HepG2 (cell line): ENCODE data around the gene CDK18. TPM values are rescaled to one million over a fixed set of nuclear protein-coding genes. Genes with fewer than 3 reads are reported as not detected.

Experiments used
- AHDC1 ChIP-seq: sonication (generic); formaldehyde crosslinking; IDR thresholded peaks from 2 replicates; pipeline ENCODE4 v1.5.1; 2020; ENCODE audit warnings: mild to moderate bottlenecking, missing genetic modification reagents, borderline replicate concordance
- ARID3A ChIP-seq: IDR thresholded peaks from 2 replicates; pipeline ENCODE4 v1.6.1; 2012; ENCODE audit warnings: low read depth, low read length, improper control_type of control experiment
- CBX1 ChIP-seq: IDR thresholded peaks from one replicate; pipeline ENCODE4 v1.6.1; 2016; ENCODE audit warnings: antibody characterized with exemption, low read depth
- CEBPB ChIP-seq: IDR thresholded peaks from 2 replicates; pipeline ENCODE4 v1.6.1; 2011; ENCODE audit warnings: low read depth, low read length, improper control_type of control experiment, borderline replicate concordance
- DRAP1 ChIP-seq: IDR thresholded peaks from 2 replicates; pipeline ENCODE4 v1.6.1; 2016; ENCODE audit warnings: missing genetic modification reagents, missing compliant biosample characterization
- GLI4 ChIP-seq: sonication (generic); formaldehyde crosslinking; IDR thresholded peaks from 2 replicates; pipeline ENCODE4 v1.5.1; 2020; ENCODE audit warnings: missing genetic modification reagents, mild to moderate bottlenecking, moderate library complexity, borderline replicate concordance
- IKZF4 ChIP-seq: sonication (generic); formaldehyde crosslinking; IDR thresholded peaks from 2 replicates; pipeline ENCODE4 v1.5.1; 2020; ENCODE audit warnings: borderline replicate concordance, mild to moderate bottlenecking, low read depth, missing genetic modification reagents; ENCODE audit errors: not compliant biosample characterization
- MATR3 ChIP-seq: sonication (generic); formaldehyde crosslinking; IDR thresholded peaks from 2 replicates; pipeline ENCODE4 v1.4.0; 2020; ENCODE audit warnings: missing genetic modification reagents
- MED1 ChIP-seq: sonication (generic); formaldehyde crosslinking; IDR thresholded peaks from 2 replicates; pipeline ENCODE4 v1.4.0; 2020; ENCODE audit warnings: missing genetic modification reagents
- NCOA1 ChIP-seq: sonication (generic); formaldehyde crosslinking; IDR thresholded peaks from 2 replicates; pipeline ENCODE4 v1.9.0; 2021; ENCODE audit warnings: missing genetic modification reagents
- RFX5 ChIP-seq: IDR thresholded peaks from 2 replicates; pipeline ENCODE4 v1.6.1; 2011; ENCODE audit warnings: low read depth, low read length, improper control_type of control experiment
- SRY ChIP-seq: sonication (generic); formaldehyde crosslinking; IDR thresholded peaks from 2 replicates; pipeline ENCODE4 v1.8.0; 2022; ENCODE audit warnings: mild to moderate bottlenecking, missing genetic modification reagents
- TFDP2 ChIP-seq: sonication (generic); formaldehyde crosslinking; IDR thresholded peaks from 2 replicates; pipeline ENCODE4 v1.4.0; 2020; ENCODE audit warnings: missing genetic modification reagents
- TIGD3 ChIP-seq: sonication (generic); formaldehyde crosslinking; IDR thresholded peaks from 2 replicates; pipeline ENCODE4 v1.5.1; 2020; ENCODE audit warnings: mild to moderate bottlenecking, missing genetic modification reagents, borderline replicate concordance
- ZBTB33 ChIP-seq: sonication (generic); formaldehyde crosslinking; IDR thresholded peaks from 2 replicates; pipeline ENCODE4 v1.4.0; 2020; ENCODE audit warnings: missing genetic modification reagents
- ZNF850 ChIP-seq: sonication (generic); formaldehyde crosslinking; conservative IDR thresholded peaks from 2 replicates; pipeline ENCODE4 v1.9.0; 2021; ENCODE audit warnings: mild to moderate bottlenecking, missing genetic modification reagents
- polyA plus RNA-seq, 8 experiments: library from polyadenylated mRNA; depleted of rRNA in 3 of 8; stranded (reverse) in 7 of 8; unstranded in 1 of 8; fragments of >200 nt; fragmentation: Illumina TruSeq in 4 of 8; extraction: Trizol in 4 of 8; gene quantifications; 2 replicates each; pipeline versions ENCODE4 v1.2.1 to v1.2.3, GENCODE V29; 2011 to 2016; ENCODE audit warnings: low read depth in 4 of 8, missing spikeins in 1 of 8, mixed read lengths in 1 of 8; ENCODE audit not compliant: insufficient read depth in 1 of 8
- total RNA-seq, 5 experiments: library from RNA; depleted of rRNA; stranded (reverse); fragments of >200 nt; fragmentation: Illumina TruSeq; extraction: Trizol; gene quantifications; 2 replicates each; pipeline ENCODE4 v1.2.3, GENCODE V29; 2016; ENCODE audit warnings: low read depth in 1 of 5

The CDK18 gene
- total and polyA plus RNA-seq, 2 of the 13 experiments (the other 11 are each of a cell fraction or from before 2014, with no cell fraction given) = 6.4 to 38.8 TPM

GRCh38 chr1:205458777-205459566, 45.5 kb upstream of the CDK18 start (continued):
- TF ChIP-seq AHDC1 (CRISPR knock-in tag) (no peak), TIGD3 (no peak), MATR3 (CRISPR knock-in tag) (no peak), RFX5 (no peak), SRY (CRISPR knock-in tag) (peak; percentile 53; the same call in 1 of the 2 replicates), NCOA1 (CRISPR knock-in tag) (no peak), ARID3A (no peak), IKZF4 (CRISPR knock-in tag) (no peak), CEBPB (no peak), DRAP1 (CRISPR knock-in tag) (no peak), MED1 (CRISPR knock-in tag) (no peak), TFDP2 (CRISPR knock-in tag) (no peak), CBX1 (no peak), ZBTB33 (CRISPR knock-in tag) (no peak), GLI4 (CRISPR knock-in tag) (no peak), ZNF850 (no peak)
